Breast epithelium (tissue), 4 donors: ENCODE data around the gene IARS2. TPM values are rescaled to one million over a fixed set of nuclear protein-coding genes. Genes with fewer than 3 reads are reported as not detected.

Experiments
- DNase-seq, 2 donors: peaks; one replicate each; pipeline ENCODE4 v3.0.0-alpha.2; 2019; ENCODE audit warnings: low spot score in 2 of 2
- H3K27ac ChIP-seq, 2 donors: fragments of 200-600 bp; sonication (generic) in 1 of 2; one replicate each; pipeline ENCODE4 v1.5.1; 2016 to 2019; ENCODE audit warnings: mild to moderate bottlenecking in 1 of 2
- H3K27me3 ChIP-seq, 2 donors: fragments of 200-600 bp; sonication (generic) in 1 of 2; one replicate each; pipeline versions ENCODE4 v1.5.1 to v1.6.0; 2017 to 2019; ENCODE audit warnings: control low read depth in 1 of 2, mild to moderate bottlenecking in 1 of 2
- H3K36me3 ChIP-seq: fragments of 200-600 bp; one replicate; pipeline ENCODE4 v1.5.1; 2019
- H3K4me1 ChIP-seq, 2 donors: fragments of 200-600 bp; sonication (generic); one replicate each; pipeline ENCODE4 v1.5.1; 2016 to 2019; ENCODE audit warnings: control low read depth in 1 of 2
- H3K4me3 ChIP-seq, 3 donors: fragments of 200-600 bp; sonication (generic); 1 replicate in 2 of 3; 2 replicates in 1 of 3; pipeline ENCODE4 v1.5.1; 2016 to 2019; ENCODE audit warnings: mild to moderate bottlenecking in 3 of 3, moderate library complexity in 2 of 3
- H3K9me3 ChIP-seq, 2 donors: fragments of 200-600 bp; sonication (generic) in 1 of 2; one replicate each; pipeline ENCODE4 v1.5.1; 2016 to 2019; ENCODE audit warnings: control low read depth in 1 of 2
- CTCF ChIP-seq, 3 donors: fragments of 450-650 bp; IDR thresholded peaks; one replicate each; pipeline ENCODE4 v1.5.1; 2016 to 2017; ENCODE audit warnings: antibody characterized with exemption in 3 of 3, mild to moderate bottlenecking in 3 of 3, moderate library complexity in 3 of 3
- POLR2A ChIP-seq: fragments of 450-650 bp; IDR thresholded peaks from one replicate; pipeline ENCODE4 v1.6.1; 2016; ENCODE audit warnings: antibody characterized with exemption, mild to moderate bottlenecking, moderate library complexity
- POLR2AphosphoS5 ChIP-seq, 3 donors: sonication (generic); formaldehyde crosslinking; IDR thresholded peaks; one replicate each; pipeline ENCODE4 v1.6.1; 2017; ENCODE audit warnings: antibody characterized with exemption in 3 of 3
- intact Hi-C: fragments of 100-400 bp; cut with DNase I; formaldehyde crosslinking; loops from one replicate; pipeline ENCODE4 v1.15.1; 2023; ENCODE audit warnings: low total_unique reads
- total RNA-seq, 3 donors: library from RNA; depleted of rRNA; stranded (reverse); fragments of >200 nt; gene quantifications; one replicate each; pipeline ENCODE4 v1.1.0, GENCODE V29; 2016

Gene IARS2
- total RNA-seq, 3 donors from 2014 or later: 57.7 to 84.0 (median 66.2) TPM

- TF ChIP-seq POLR2A (no peak), CTCF (IDR thresholded peaks at IDR 0.05) (no peak), POLR2AphosphoS5 (IDR thresholded peaks at IDR 0.05) (no peak)
- Histone ChIP-seq H3K27me3 (no peaks in the 10 kb centered on the region), H3K27ac (no peak overlapping the region), H3K36me3 (no peaks in the 10 kb centered on the region), H3K4me3 (no peak overlapping the region), H3K9me3 (no peaks in the 10 kb centered on the region), H3K4me1 (no peaks in the 10 kb centered on the region)
- intact Hi-C loops: no loop called here
- no peak for DNase-seq
These were observed 29.1 kb downstream of the IARS2 start for GRCh38 chr1:220123066-220123465.

- no peak for DNase-seq
- Histone ChIP-seq H3K9me3 (no peaks in the 10 kb centered on the region), H3K36me3 (no peaks in the 10 kb centered on the region), H3K4me3 (no peak overlapping the region), H3K27ac (no peak overlapping the region), H3K27me3 (no peaks in the 10 kb centered on the region), H3K4me1 (no peaks in the 10 kb centered on the region)
- intact Hi-C loops: no loop called here
- no peak for TF ChIP-seq CTCF (IDR thresholded peaks at IDR 0.05)
- no peak for TF ChIP-seq POLR2A
- TF ChIP-seq POLR2AphosphoS5 (IDR thresholded peaks at IDR 0.05): no peak
These were observed 30.0 kb downstream of the IARS2 start for GRCh38 chr1:220123889-220124288.

GRCh38 chr1:220124542-220124941 lies 30.6 kb downstream of the IARS2 start:
- no peaks in the 10 kb centered on the region for H3K27me3 ChIP-seq
- intact Hi-C loops: no loop called here
- TF ChIP-seq CTCF (IDR thresholded peaks at IDR 0.05): no peak
- H3K27ac ChIP-seq: no peak overlapping the region
- no peaks in the 10 kb centered on the region for H3K36me3 ChIP-seq
- no peak for DNase-seq
- no peaks in the 10 kb centered on the region for H3K4me1 ChIP-seq
- H3K4me3 ChIP-seq: no peak overlapping the region
- no peaks in the 10 kb centered on the region for H3K9me3 ChIP-seq

- Histone ChIP-seq H3K4me3 (no peak overlapping the region), H3K27me3 (no peaks in the 10 kb centered on the region), H3K4me1 (no peaks in the 10 kb centered on the region), H3K9me3 (no peaks in the 10 kb centered on the region), H3K27ac (no peak overlapping the region), H3K36me3 (no peaks in the 10 kb centered on the region)
- intact Hi-C loops: no loop called here
- no peak for DNase-seq
- TF ChIP-seq CTCF (IDR thresholded peaks at IDR 0.05): no peak
- TF ChIP-seq POLR2A: no peak
- TF ChIP-seq POLR2AphosphoS5 (IDR thresholded peaks at IDR 0.05): no peak
These were observed 33.1 kb downstream of the IARS2 start for GRCh38 chr1:220127076-220127475.

- intact Hi-C loops: no loop called here
- no peak for DNase-seq
- H3K36me3 ChIP-seq: no peaks in the 10 kb centered on the region
These were observed 35.7 kb downstream of the IARS2 start for GRCh38 chr1:220129479-220130210.

More at GRCh38 chr1:220129479-220130210, 35.7 kb downstream of the IARS2 start:
- Histone ChIP-seq H3K27ac (no peak overlapping the region), H3K4me1 (no peaks in the 10 kb centered on the region), H3K9me3 (no peaks in the 10 kb centered on the region), H3K4me3 (no peak overlapping the region), H3K27me3 (no peaks in the 10 kb centered on the region)
- TF ChIP-seq CTCF (IDR thresholded peaks at IDR 0.05) (no peak), POLR2AphosphoS5 (IDR thresholded peaks at IDR 0.05) (no peak), POLR2A (no peak)
